Transverse colon (tissue), 4 donors: ENCODE results near the gene TFB2M. TPM values are rescaled to one million over a fixed set of nuclear protein-coding genes. Genes with fewer than 3 reads are reported as not detected.

ENCODE experiments used
- DNase-seq: peaks from one replicate; pipeline ENCODE4 v3.0.0-alpha.2; 2019
- H3K27ac ChIP-seq, 4 donors: fragments of 200-600 bp; sonication (generic); 2 replicates each; pipeline ENCODE4 v1.5.1; 2016 to 2018; ENCODE audit warnings: inconsistent platforms in 4 of 4
- H3K27me3 ChIP-seq: fragments of 200-600 bp; sonication (generic); 2 replicates; pipeline ENCODE4 v1.5.1; 2017; ENCODE audit warnings: inconsistent platforms
- H3K36me3 ChIP-seq, 4 donors: fragments of 200-600 bp; sonication (generic); 2 replicates each; pipeline ENCODE4 v1.5.1; 2017 to 2019; ENCODE audit warnings: inconsistent platforms in 4 of 4
- H3K4me1 ChIP-seq, 4 donors: fragments of 200-600 bp; sonication (generic); 2 replicates each; pipeline ENCODE4 v1.5.1; 2017 to 2020; ENCODE audit warnings: inconsistent platforms in 4 of 4
- H3K4me3 ChIP-seq, 4 donors: fragments of 200-600 bp; sonication (generic); 1 replicate in 1 of 4; 2 replicates in 3 of 4; pipeline versions ENCODE4 v1.5.1 to v1.6.1; 2017 to 2019; ENCODE audit warnings: inconsistent platforms in 4 of 4
- H3K9me3 ChIP-seq, 2 donors: fragments of 200-600 bp; sonication (generic); 2 replicates each; pipeline ENCODE4 v1.5.1; 2017 to 2019; ENCODE audit warnings: inconsistent platforms in 2 of 2
- CTCF ChIP-seq, 5 experiments: fragments of 200-600 bp in 3 of 5; fragments of 450-650 bp in 2 of 5; sonication (generic) in 3 of 5; IDR thresholded peaks; 1 replicate in 2 of 5; 2 replicates in 3 of 5; pipeline ENCODE4 v1.5.1; 2016 to 2017; ENCODE audit warnings: antibody characterized with exemption in 5 of 5, inconsistent platforms in 3 of 5, mild to moderate bottlenecking in 2 of 5, moderate library complexity in 1 of 5
- EP300 ChIP-seq: sonication (generic); formaldehyde crosslinking; IDR thresholded peaks from one replicate; pipeline ENCODE4 v1.6.1; 2017; ENCODE audit warnings: antibody characterized with exemption, low read depth
- POLR2A ChIP-seq: fragments of 450-650 bp; IDR thresholded peaks from one replicate; pipeline ENCODE4 v1.6.1; 2016; ENCODE audit warnings: antibody characterized with exemption, mild to moderate bottlenecking, moderate library complexity
- POLR2AphosphoS5 ChIP-seq, 3 donors: sonication (generic); formaldehyde crosslinking; IDR thresholded peaks; one replicate each; pipeline ENCODE4 v1.6.1; 2016; ENCODE audit warnings: antibody characterized with exemption in 3 of 3
- WGBS, 2 donors: methylation state at CpG; one replicate each; pipeline ENCODE4 v1.1.5; 2018; ENCODE audit warnings: low coverage in 1 of 2; 5-methylcytosine and 5-hydroxymethylcytosine counted together
- in situ Hi-C, 4 donors: fragments of 200-750 bp; cut with MboI; loops; one replicate each; pipeline versions ENCODE4 v1.15.0 to v1.15.1; 2017; ENCODE audit warnings: low sequenced_read_pairs in 3 of 4, low pct_ligation_motif_present in 1 of 4, low pct_unique_long_range_greater_than_20kb in 1 of 4
- intact Hi-C: fragments of 100-400 bp; cut with DNase I; formaldehyde crosslinking; loops from one replicate; pipeline ENCODE4 v1.15.1; 2023; ENCODE audit warnings: low total_unique reads
- total RNA-seq, 4 donors: library from RNA; depleted of rRNA; stranded (reverse); fragments of >200 nt; gene quantifications; one replicate each; pipeline ENCODE4 v1.1.0, GENCODE V29; 2016

TFB2M gene
- total RNA-seq: 10 to 100 TPM in 1 of 4 donors, 1 to 10 TPM in 2, under 1 TPM in 1; 0.40 to 12.7 (median 5.5) TPM

GRCh38 chr1:246566128-246566812 is at the start of gene TFB2M, which contains the start of gene CNST:
Gene TFB2M (minus strand): TSS chr1:246566261. CDS start chr1:246566138, 123 bp downstream.
Gene CNST (plus strand): TSS chr1:246566456. CDS start chr1:246591563, 25,107 bp downstream.
- intact Hi-C loops: loop anchor here (5.0 kb wide), 1 partner anchor 131 kb away; no protein-coding TSS in a partner anchor
- Histone ChIP-seq H3K4me3 (peak within 1 kb of the TSS; percentile 79 to 94 (median 88)), H3K27ac (peak within 1 kb of the TSS; percentile 98 to 99 (median 98)), H3K27me3 (no peaks in the 10 kb centered on the region), H3K9me3 (no peaks in the 10 kb centered on the region), H3K4me1 (peaks cover 25 to 60% (median 50%) of the 10 kb centered on the region in 4 donors), H3K36me3 (peaks cover 0 to 5% (median 0%) of the 10 kb centered on the region in 4 donors)
- in situ Hi-C loops: loop anchor here in 2 of 4 donors (10.0 to 25.0 kb wide), 2 partner anchors 121 to 129 kb away; no protein-coding TSS in a partner anchor
- WGBS, 2 donors: 1% methylated on average over 40 of the region's 62 CpGs; no CpG with 5 or more reads in 1 of the 2 donors
- peak; percentile 98 for DNase-seq
- no peak for TF ChIP-seq EP300
- peak; percentile 97 for TF ChIP-seq POLR2A
- TF ChIP-seq CTCF (IDR thresholded peaks at IDR 0.05): no peak
- peak; percentile 96 to 98 (median 98) for TF ChIP-seq POLR2AphosphoS5 (IDR thresholded peaks at IDR 0.05)

- H3K27ac ChIP-seq: no peak overlapping the region
These were observed 47.2 kb upstream of the TFB2M start for GRCh38 chr1:246613096-246613758.

GRCh38 chr1:246609632-246610031 is 43.6 kb upstream of the TFB2M start:
- in situ Hi-C loops (no loop called here), intact Hi-C loops (no loop called here)
- TF ChIP-seq EP300 (no peak), POLR2AphosphoS5 (IDR thresholded peaks at IDR 0.05) (no peak), POLR2A (no peak), CTCF (IDR thresholded peaks at IDR 0.05) (no peak)
- Histone ChIP-seq H3K4me1 (peaks cover 5 to 37% (median 19%) of the 10 kb centered on the region in 4 donors), H3K27me3 (no peaks in the 10 kb centered on the region), H3K36me3 (no peaks in the 10 kb centered on the region), H3K9me3 (no peaks in the 10 kb centered on the region), H3K27ac (peak overlapping the region in 3 of 4 donors; percentile 74 to 76 (median 76)), H3K4me3 (no peak overlapping the region)
- WGBS, 2 donors: 76 to 86% methylated on average over 3 to 4 of the region's 4 CpGs
- no peak for DNase-seq

More at GRCh38 chr1:246613096-246613758, 47.2 kb upstream of the TFB2M start:
- intact Hi-C loops: no loop called here
- in situ Hi-C loops: no loop called here
- 71 to 80% methylated on average over 5 to 6 of the region's 6 CpGs for WGBS, 2 donors
- no peak for TF ChIP-seq POLR2A
- TF ChIP-seq POLR2AphosphoS5 (IDR thresholded peaks at IDR 0.05): no peak
- TF ChIP-seq CTCF (IDR thresholded peaks at IDR 0.05): no peak
- TF ChIP-seq EP300: no peak
- H3K9me3 ChIP-seq: no peaks in the 10 kb centered on the region
- H3K36me3 ChIP-seq: no peaks in the 10 kb centered on the region
- no peak for DNase-seq
- H3K4me3 ChIP-seq: no peak overlapping the region
- no peaks in the 10 kb centered on the region for H3K27me3 ChIP-seq
- peaks cover 11 to 58% (median 28%) of the 10 kb centered on the region in 4 donors for H3K4me1 ChIP-seq
